ENCODE measurements around the gene PRDM9.
"Not testable (repeated sequence)": the region's sequence is repeated elsewhere in the genome, so short reads cannot be mapped to it uniquely, and the experiment has no call there.

The PRDM9 gene

DNA sequence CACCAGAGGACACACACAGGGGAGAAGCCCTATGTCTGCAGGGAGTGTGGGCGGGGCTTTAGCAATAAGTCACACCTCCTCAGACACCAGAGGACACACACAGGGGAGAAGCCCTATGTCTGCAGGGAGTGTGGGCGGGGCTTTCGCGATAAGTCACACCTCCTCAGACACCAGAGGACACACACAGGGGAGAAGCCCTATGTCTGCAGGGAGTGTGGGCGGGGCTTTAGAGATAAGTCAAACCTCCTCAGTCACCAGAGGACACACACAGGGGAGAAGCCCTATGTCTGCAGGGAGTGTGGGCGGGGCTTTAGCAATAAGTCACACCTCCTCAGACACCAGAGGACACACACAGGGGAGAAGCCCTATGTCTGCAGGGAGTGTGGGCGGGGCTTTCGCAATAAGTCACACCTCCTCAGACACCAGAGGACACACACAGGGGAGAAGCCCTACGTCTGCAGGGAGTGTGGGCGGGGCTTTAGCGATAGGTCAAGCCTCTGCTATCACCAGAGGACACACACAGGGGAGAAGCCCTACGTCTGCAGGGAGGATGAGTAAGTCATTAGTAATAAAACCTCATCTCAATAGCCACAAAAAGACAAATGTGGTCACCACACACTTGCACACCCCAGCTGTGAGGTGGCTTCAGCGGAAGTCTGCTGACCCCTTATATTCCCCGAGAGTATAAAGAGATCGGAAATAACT is 20.0 kb downstream of the PRDM9 start:
- not testable (repeated sequence) for ATAC-seq

DNA sequence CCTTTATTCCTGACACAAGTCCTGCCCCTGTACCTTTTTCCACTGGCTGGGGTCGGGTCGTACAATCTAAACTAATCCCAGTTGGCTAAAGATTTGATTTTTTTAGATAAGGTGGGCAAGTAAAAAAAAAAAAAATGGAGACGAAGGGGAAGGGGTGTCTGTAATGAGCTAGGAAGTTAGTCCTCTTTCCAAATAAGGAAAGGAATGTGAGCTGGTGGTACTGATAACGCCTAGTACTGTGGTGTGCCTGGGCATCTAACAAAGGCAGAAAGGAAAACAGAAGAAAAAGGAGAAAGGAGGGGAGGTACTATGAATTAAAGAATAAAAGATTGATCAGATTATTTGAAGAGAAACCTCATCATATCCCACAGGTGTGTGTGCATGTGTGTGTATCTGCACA is 21.3 kb downstream of the PRDM9 start:
- ATAC-seq, result no peak

More for the DNA sequence above, 20.0 kb downstream of the PRDM9 start:
- DNase-seq, result not testable (repeated sequence)

DNA sequence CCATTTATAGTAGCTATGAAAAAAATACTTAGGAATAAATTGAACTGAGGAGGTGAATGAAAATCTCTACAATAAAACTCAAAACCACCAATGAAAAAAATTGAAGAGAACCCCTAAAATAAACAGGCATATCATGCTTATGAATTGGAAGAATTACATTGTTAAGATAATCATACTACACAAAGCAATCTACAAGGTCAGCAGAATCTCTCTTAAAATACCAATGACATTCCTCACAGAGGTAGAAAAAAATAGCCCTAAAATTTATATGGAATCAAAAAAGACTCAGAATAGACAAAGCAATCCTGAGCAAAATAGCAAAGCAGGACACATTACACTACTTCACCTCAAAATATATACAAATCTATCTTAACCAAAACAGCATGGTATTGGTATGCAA is 23.2 kb downstream of the PRDM9 start:
- no peak for DNase-seq
- no peak for ATAC-seq

More for the DNA sequence above, 21.3 kb downstream of the PRDM9 start:
- no peak for DNase-seq

DNA sequence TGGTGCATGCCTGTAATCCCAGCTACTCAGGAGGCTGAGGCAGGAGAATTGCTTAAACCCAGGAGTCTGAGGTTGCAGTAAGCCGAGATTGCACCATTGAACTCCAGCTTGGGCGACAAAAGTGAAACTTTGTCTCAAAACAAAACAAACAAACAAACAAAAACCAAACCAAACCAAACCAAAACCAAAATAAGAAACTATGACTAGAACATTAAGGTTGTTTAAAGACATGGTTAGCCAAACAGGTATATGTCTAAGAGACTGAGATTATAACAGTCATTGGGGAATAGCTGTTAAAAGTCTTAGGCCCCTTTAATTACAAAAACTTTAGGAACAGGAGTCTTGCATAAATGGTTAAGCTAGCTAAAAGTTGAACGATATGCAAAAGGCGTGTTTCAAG is 63.6 kb downstream of the PRDM9 start:
- ATAC-seq (no peak), DNase-seq (no peak)

Measured in stimulated activated naive CD8-positive, alpha-beta T cell treated with anti-CD3 and anti-CD28 coated beads, Interleukin-15, Interleukin-2, amounts not matched to agents 100 U/mL and 50 U/mL, for 24 hours (primary cell).